HCT116 (cell line): ENCODE results near the gene LCLAT1. TPM values are rescaled to one million over a fixed set of nuclear protein-coding genes. Genes with fewer than 3 reads are reported as not detected.

Source experiments
- ATAC-seq: fragments of 200-7000 bp; cut with Tn5 transposase; 2 replicates; pipeline ENCODE4 v1.9.1; 2020; ENCODE audit warnings: mild to moderate bottlenecking, moderate library complexity
- BruUV-seq: library from RNA; stranded (reverse); fragments of 400-500 nt; replicated peaks from 2 replicates; lab custom pipeline; 2021; lab: Mats Ljungman, UMichigan
- CTCF ChIA-PET: fragments of 300-600 bp; sonication (Branson Sonifier 250); formaldehyde crosslinking; loops from one replicate; lab custom pipeline; 2021; ENCODE audit warnings: antibody characterized with exemption; lab: Charles Lee
- POLR2A ChIA-PET: fragments of 300-600, 350-600 bp; sonication (Branson Sonifier 250); formaldehyde crosslinking; loops from one replicate; lab custom pipeline; 2021; ENCODE audit warnings: antibody characterized with exemption; lab: Charles Lee
- RAD21 ChIA-PET, 2 experiments: fragments of 300-600 bp; sonication (Branson Sonifier 250); formaldehyde crosslinking; loops; one replicate each; lab custom pipeline; 2023; ENCODE audit warnings: low total read pairs in 2 of 2; ENCODE audit not compliant: uncharacterized antibody in 2 of 2, unreplicated experiment in 2 of 2, low non-redundant PET in 1 of 2; lab: Charles Lee
- DNase-seq: peaks from one replicate; pipeline ENCODE4 v3.0.0-alpha.2; 2010; ENCODE audit warnings: low read depth, low spot score
- H2AFZ ChIP-seq: fragments of 200-600 bp; shearing (Covaris generic), sonication (generic); 2 replicates; pipeline ENCODE4 v1.6.1; 2017; ENCODE audit warnings: low read depth, mixed run types, mixed read lengths, antibody characterized with exemption, low read length; ENCODE audit not compliant: poor library complexity, severe bottlenecking
- H3K27ac ChIP-seq: 2 replicates; pipeline ENCODE4 v1.5.1; 2012; ENCODE audit warnings: low read depth, low read length
- H3K27me3 ChIP-seq: fragments of 200-600 bp; sonication (generic); 2 replicates; pipeline ENCODE4 v1.6.1; 2016; ENCODE audit warnings: mixed run types, low read length, mixed read lengths; ENCODE audit not compliant: insufficient read depth
- H3K36me3 ChIP-seq, 2 experiments: fragments of 200-500 bp in 1 of 2; fragments of 200-600 bp in 1 of 2; sonication (Bioruptor generic) in 1 of 2; sonication (generic) in 1 of 2; 2 replicates each; pipeline versions ENCODE4 v1.5.1 to v1.6.1; 2014 to 2016; ENCODE audit warnings: low read length in 2 of 2, inconsistent platforms in 1 of 2, mixed read lengths in 1 of 2, mixed run types in 1 of 2; ENCODE audit not compliant: insufficient read depth in 2 of 2, control insufficient read depth in 1 of 2
- H3K4me1 ChIP-seq, 2 experiments: fragments of 200-600 bp in 1 of 2; sonication (generic) in 1 of 2; 2 replicates each; pipeline versions ENCODE4 v1.5.1 to v1.6.1; 2012 to 2017; ENCODE audit warnings: low read length in 2 of 2, inconsistent platforms in 1 of 2, mild to moderate bottlenecking in 1 of 2, mixed read lengths in 1 of 2, mixed run types in 1 of 2, moderate library complexity in 1 of 2; ENCODE audit not compliant: insufficient read depth in 2 of 2, control insufficient read depth in 1 of 2
- H3K4me2 ChIP-seq: fragments of 200-600 bp; sonication (generic); 2 replicates; pipeline ENCODE4 v1.6.1; 2017; ENCODE audit warnings: mixed run types, low read length, mixed read lengths
- H3K4me3 ChIP-seq, 2 experiments: fragments of 200-600 bp in 1 of 2; sonication (generic) in 1 of 2; replicated peaks in 1 of 2; 2 replicates each; pipeline ENCODE4 v1.5.1; 2011 to 2016; ENCODE audit warnings: low read length in 2 of 2, control low read depth in 1 of 2, low read depth in 1 of 2, mild to moderate bottlenecking in 1 of 2, mixed read lengths in 1 of 2, mixed run types in 1 of 2
- H3K79me2 ChIP-seq: fragments of 200-600 bp; sonication (generic); 2 replicates; pipeline ENCODE4 v1.6.1; 2017; ENCODE audit warnings: mild to moderate bottlenecking, mixed run types, low read length, moderate library complexity, mixed read lengths; ENCODE audit not compliant: insufficient read depth
- H3K9ac ChIP-seq: fragments of 200-600 bp; sonication (generic); 2 replicates; pipeline ENCODE4 v1.6.1; 2016; ENCODE audit warnings: low read length, mixed read lengths
- H3K9me2 ChIP-seq: fragments of 200-600 bp; sonication (generic), shearing (Covaris generic); 2 replicates; pipeline ENCODE4 v1.6.1; 2017; ENCODE audit warnings: mixed run types, mild to moderate bottlenecking, moderate library complexity; ENCODE audit not compliant: insufficient read depth
- H3K9me3 ChIP-seq, 2 experiments: fragments of 200-500 bp in 1 of 2; fragments of 200-600 bp in 1 of 2; sonication (Bioruptor generic) in 1 of 2; sonication (generic) in 1 of 2; 2 replicates each; pipeline ENCODE4 v1.6.1; 2014 to 2017; ENCODE audit warnings: low read length in 2 of 2, mixed read lengths in 2 of 2, inconsistent platforms in 1 of 2, low read depth in 1 of 2, mild to moderate bottlenecking in 1 of 2, mixed run types in 1 of 2, moderate library complexity in 1 of 2; ENCODE audit not compliant: control insufficient read depth in 1 of 2, insufficient read depth in 1 of 2
- H4K20me1 ChIP-seq: fragments of 200-600 bp; sonication (generic), shearing (Covaris generic); 2 replicates; pipeline ENCODE4 v1.6.1; 2017; ENCODE audit warnings: mixed run types, mild to moderate bottlenecking, moderate library complexity; ENCODE audit not compliant: insufficient read depth
- CBX3 ChIP-seq: IDR thresholded peaks from 2 replicates; pipeline ENCODE4 v1.6.1; 2012; ENCODE audit warnings: low read depth
- CTCF ChIP-seq, 3 experiments: fragments of 200-600 bp in 1 of 3; sonication (generic) in 1 of 3; IDR thresholded peaks in 2 of 3; conservative IDR thresholded peaks in 1 of 3; 2 replicates each; pipeline ENCODE4 v1.5.1; 2012 to 2017; ENCODE audit warnings: low read depth in 2 of 3, low read length in 2 of 3, antibody characterized with exemption in 1 of 3, borderline replicate concordance in 1 of 3, control low read depth in 1 of 3, mild to moderate bottlenecking in 1 of 3, mixed read lengths in 1 of 3, mixed run types in 1 of 3, moderate library complexity in 1 of 3; ENCODE audit not compliant: insufficient read depth in 1 of 3
- ELF1 ChIP-seq: IDR thresholded peaks from 2 replicates; pipeline ENCODE4 v1.6.1; 2012; ENCODE audit warnings: low read depth, borderline replicate concordance
- FOSL1 ChIP-seq: IDR thresholded peaks from 2 replicates; pipeline ENCODE4 v1.6.1; 2012; ENCODE audit warnings: low read depth
- JUND ChIP-seq: IDR thresholded peaks from 2 replicates; pipeline ENCODE4 v1.6.1; 2012
- MAX ChIP-seq: IDR thresholded peaks from 2 replicates; pipeline ENCODE4 v1.6.1; 2012
- POLR2AphosphoS5 ChIP-seq: IDR thresholded peaks from 2 replicates; pipeline ENCODE4 v1.6.1; 2011; ENCODE audit warnings: mild to moderate bottlenecking, low read depth, low read length, moderate library complexity
- SIN3A ChIP-seq: IDR thresholded peaks from 2 replicates; pipeline ENCODE4 v1.6.1; 2012; ENCODE audit warnings: low read depth
- YY1 ChIP-seq: IDR thresholded peaks from 2 replicates; pipeline ENCODE4 v1.6.1; 2011; ENCODE audit warnings: low read length, low read depth, moderate library complexity, mild to moderate bottlenecking; ENCODE audit not compliant: insufficient replicate concordance; ENCODE audit errors: extremely low read depth
- ZBTB33 ChIP-seq: IDR thresholded peaks from 2 replicates; pipeline ENCODE4 v1.6.1; 2011; ENCODE audit warnings: mild to moderate bottlenecking, low read length, moderate library complexity; ENCODE audit not compliant: insufficient replicate concordance; ENCODE audit errors: extremely low read depth
- ZFX ChIP-seq: fragments of 450-650 bp; IDR thresholded peaks from 2 replicates; pipeline ENCODE4 v1.6.1; 2017
- intact Hi-C: fragments of 100-400 bp; cut with micrococcal nuclease; formaldehyde crosslinking; loops from 2 replicates; pipeline ENCODE4 v1.10.0; 2022
- total RNA-seq: library from RNA; stranded (reverse); gene quantifications from one replicate; pipeline ENCODE4 v1.2.1, GENCODE V29; 2021; ENCODE audit not compliant: unreplicated experiment

LCLAT1 gene
- total RNA-seq, 1 experiment from 2014 or later: 36.2 TPM

- no peak for DNase-seq
- H3K36me3 ChIP-seq: no peaks in the 10 kb centered on the region
- H3K9me2 ChIP-seq: no peaks in the 10 kb centered on the region
- H3K27ac ChIP-seq: no peak overlapping the region
- H3K4me1 ChIP-seq: no peaks in the 10 kb centered on the region
- H3K79me2 ChIP-seq: no peaks in the 10 kb centered on the region
- no peak for TF ChIP-seq ZFX
- TF ChIP-seq ZBTB33: no peak
- no peak for TF ChIP-seq ELF1
- no peak for TF ChIP-seq MAX
- TF ChIP-seq YY1: no peak
- TF ChIP-seq JUND: no peak
- TF ChIP-seq CTCF (IDR thresholded peaks at IDR 0.05 in 2 of 3, conservative IDR thresholded peaks at IDR 0.05 in 1 of 3; ENCODE audit: borderline replicate concordance in 1 of 3, insufficient read depth in 1 of 3, low read depth in 2 of 3, low read length in 2 of 3): no peak
- no peak for TF ChIP-seq SIN3A
- no peak for TF ChIP-seq FOSL1
- no peak for TF ChIP-seq POLR2AphosphoS5
- no peak for TF ChIP-seq CBX3
- TF ChIP-seq, all 23 proteins: peak for 0
- no peak overlapping the region for H2AFZ ChIP-seq
- H3K9ac ChIP-seq: no peak overlapping the region
- H4K20me1 ChIP-seq: peaks cover 6% of the 10 kb centered on the region; the same call in 1 of the 2 replicates
- H3K4me3 ChIP-seq: no peak overlapping the region
- H3K9me3 ChIP-seq: no peaks in the 10 kb centered on the region
- intact Hi-C loops: no loop called here
- RAD21 ChIA-PET: no interaction called here
- no peak for ATAC-seq
- no TSS peak for BruUV-seq
- no peak overlapping the region for H3K4me2 ChIP-seq
- POLR2A ChIA-PET: no interaction called here
- no peaks in the 10 kb centered on the region for H3K27me3 ChIP-seq
- CTCF ChIA-PET: no interaction called here
Observed at GRCh38 chr2:30569946-30570345, 122.9 kb downstream of the LCLAT1 start.
